Limb (tissue), 2 donors: Measurements from ENCODE around the gene CEACAM18.

Experiments used
- DNase-seq, 2 donors: peaks; one replicate each; pipeline ENCODE4 v3.0.0-alpha.2; 2016; ENCODE audit errors: extremely low spot score in 2 of 2

CEACAM18 gene

DNA sequence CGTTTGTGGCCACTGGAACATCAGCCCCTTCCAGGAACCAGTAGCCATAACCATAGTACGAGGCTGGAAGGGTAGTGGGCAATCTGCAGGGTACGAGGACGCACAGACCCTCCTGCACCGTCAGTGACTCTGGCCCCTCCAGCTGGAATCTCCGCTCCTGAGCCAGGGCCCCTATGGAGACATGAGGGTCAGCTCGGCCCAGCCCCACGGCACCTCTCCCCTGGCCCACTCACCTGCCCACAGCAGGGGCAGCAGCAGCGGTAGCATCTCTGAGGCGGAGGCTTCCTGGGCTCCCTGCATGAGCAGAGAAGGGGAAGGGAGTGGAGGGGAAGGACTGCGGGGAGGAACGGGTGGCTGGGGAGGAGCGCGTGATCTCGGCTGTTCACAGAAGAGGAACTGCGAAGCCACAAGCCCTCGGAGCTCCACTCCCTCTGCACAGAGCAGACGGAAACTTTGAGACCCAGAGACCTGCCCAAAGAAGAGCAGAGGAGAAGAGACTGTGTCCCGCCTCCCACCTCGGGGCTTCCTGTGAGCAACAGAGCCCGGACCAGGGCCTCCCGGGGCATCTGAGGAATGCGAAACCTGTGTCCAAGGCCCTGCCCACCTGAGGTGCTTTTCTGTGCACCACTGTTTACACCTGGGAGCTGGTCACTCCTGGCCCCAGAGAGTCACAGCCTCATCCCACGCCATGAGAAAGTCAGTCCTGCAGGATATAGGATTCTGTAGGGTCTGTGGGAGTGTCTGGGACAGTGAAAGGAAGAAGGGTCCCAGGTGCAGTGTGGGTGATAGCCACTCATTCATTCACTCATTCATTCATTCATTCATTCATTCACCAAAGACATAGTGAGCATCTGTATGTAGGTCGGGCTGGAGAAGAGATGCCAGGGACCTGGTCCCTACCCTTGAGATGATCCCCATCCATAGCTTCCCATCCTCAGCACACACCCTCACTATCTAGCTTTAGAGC is 53.3 kb downstream of the CEACAM18 start, which contains the start of gene SIGLEC6:
TSS of gene SIGLEC6 (minus strand) at position 322 of the 967 bp plus-strand sequence. CDS start at position 300, 22 bp downstream.
- DNase-seq: no peak

DNA sequence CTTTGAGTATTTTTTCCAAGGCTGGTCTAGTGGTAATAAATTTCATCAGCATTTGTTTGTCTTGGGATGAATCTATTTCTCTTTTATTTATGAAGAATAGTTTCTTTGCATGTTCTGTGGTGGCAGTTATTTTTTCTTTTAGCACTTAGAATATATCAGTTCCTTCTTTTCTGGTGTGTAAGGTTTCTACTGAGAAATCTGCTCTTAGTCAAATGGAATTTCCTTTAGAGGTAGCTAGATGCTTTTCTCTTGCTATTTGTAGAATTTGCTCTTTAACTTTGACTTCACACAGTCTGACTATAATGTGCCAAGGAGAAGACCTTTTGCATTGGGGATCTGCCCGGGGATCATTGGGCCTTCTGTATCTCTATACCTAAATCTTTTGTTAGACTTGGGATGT is 57.2 kb downstream of the CEACAM18 start:
- no peak for DNase-seq

DNA sequence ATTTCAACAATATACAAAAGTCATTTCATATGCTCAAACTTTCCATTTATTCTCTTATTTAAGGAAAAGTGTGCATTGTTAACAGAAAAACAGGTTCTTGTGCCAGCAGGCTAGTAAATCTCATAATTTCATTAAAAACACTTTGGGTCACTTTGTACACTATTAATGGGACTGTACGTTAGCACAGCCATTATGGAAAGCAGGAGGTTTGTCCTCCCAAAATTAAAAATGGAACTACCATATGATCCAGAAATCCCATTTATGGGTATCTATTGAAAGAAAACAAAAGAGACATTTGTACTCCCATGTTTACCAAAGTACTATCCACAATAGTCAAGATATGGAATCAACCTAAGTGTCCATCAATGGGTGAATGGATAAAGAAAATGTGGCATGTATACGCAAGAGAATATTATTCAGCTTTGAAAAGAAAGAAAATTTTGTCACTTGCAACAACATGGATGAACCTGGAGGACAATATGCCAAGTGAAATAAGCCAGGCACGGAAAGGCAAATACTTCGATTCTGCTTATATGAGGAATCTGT is 61.6 kb downstream of the CEACAM18 start:
- DNase-seq: no peak
